ENCODE data around the gene SKIDA1. TPM values are rescaled to one million over a fixed set of nuclear protein-coding genes. Genes with fewer than 3 reads are reported as not detected.

SKIDA1 gene
- total and polyA plus RNA-seq, 2 donors from 2014 or later = 0.71 to 2.9 TPM

DNA sequence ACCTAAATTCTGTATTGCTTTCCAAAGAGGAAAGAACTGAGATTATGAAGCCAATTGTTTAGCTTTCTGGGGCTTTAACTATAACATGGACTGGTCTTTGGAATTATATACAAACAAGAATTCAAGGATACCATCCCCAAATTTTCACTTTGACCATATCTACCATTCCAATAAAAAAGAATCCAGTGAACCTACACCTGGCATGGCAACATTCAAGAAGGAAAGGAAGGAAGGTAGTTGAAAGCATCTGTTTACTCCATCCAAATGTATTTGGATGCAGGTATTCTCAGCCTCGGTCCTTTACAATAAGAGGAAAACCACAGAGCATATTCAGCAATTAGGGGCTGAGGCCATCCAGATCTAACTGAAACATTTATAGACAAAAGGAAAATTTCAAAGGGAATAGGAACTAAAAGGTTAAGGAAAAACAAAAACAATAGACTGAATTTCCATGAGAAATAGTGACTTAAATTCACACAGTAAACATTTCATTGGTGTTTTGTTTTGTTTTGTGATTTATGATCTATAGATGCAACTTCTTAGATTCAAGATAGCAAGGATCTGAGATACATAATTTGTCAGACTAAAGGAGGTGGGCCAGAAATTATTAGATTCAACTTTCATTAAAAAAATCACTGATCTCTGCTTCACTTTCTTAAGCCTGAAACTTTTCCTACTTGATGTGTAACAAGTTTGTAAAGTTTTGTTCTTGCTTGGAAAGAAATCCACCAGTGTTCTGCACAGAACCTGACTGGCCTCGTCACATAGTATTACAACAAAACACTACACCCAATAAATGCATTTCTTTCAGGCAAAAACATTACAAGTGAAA is 12.7 kb downstream of the SKIDA1 start:
- intact Hi-C loops (cut with DNase I) = no loop called here
- H3K9me3 ChIP-seq (ENCODE audit: control insufficient read depth in 2 of 3, insufficient read depth in 1 of 3, low read length in 3 of 3) = no peaks in the 10 kb centered on the region
- no peaks in the 10 kb centered on the region for H3K27me3 ChIP-seq (ENCODE audit: control insufficient read depth, insufficient read depth, low read length)
- H3K9ac ChIP-seq (ENCODE audit: low read length in 3 of 3) = peak overlapping the region in 1 of 3 donors; percentile 1
- TF ChIP-seq CTCF (IDR thresholded peaks at IDR 0.05; ENCODE audit: borderline replicate concordance, extremely low read depth, insufficient read depth) = no peak
- DNase-seq = no peak
- no peaks in the 10 kb centered on the region for H3K36me3 ChIP-seq (ENCODE audit: control insufficient read depth in 2 of 3, insufficient read depth in 3 of 3, low read length in 3 of 3)
- peak overlapping the region in 1 of 2 donors; percentile 12 for H3K27ac ChIP-seq (ENCODE audit: low read depth in 2 of 2, low read length in 2 of 2)
- no peak for FAIRE-seq
- H3K4me1 ChIP-seq (ENCODE audit: control insufficient read depth in 2 of 3, insufficient read depth in 2 of 3, low read depth in 1 of 3, low read length in 3 of 3) = peaks cover 0 to 4% (median 4%) of the 10 kb centered on the region in 3 donors
- H3K4me3 ChIP-seq (ENCODE audit: low read length in 3 of 3) = peak overlapping the region in 2 of 3 donors; percentile 21 to 69

- FAIRE-seq (no peak), DNase-seq (peak in 2 of 5 donors; percentile 48 to 68)
- Histone ChIP-seq H3K27ac (ENCODE audit: low read depth in 2 of 2, low read length in 2 of 2) (peak overlapping the region; percentile 12 to 13), H3K4me3 (ENCODE audit: low read length in 3 of 3) (peak overlapping the region; percentile 14 to 49 (median 21)), H3K36me3 (ENCODE audit: control insufficient read depth in 2 of 3, insufficient read depth in 3 of 3, low read length in 3 of 3) (no peaks in the 10 kb centered on the region), H3K9ac (ENCODE audit: low read length in 3 of 3) (peak overlapping the region in 2 of 3 donors; percentile 6 to 22), H3K4me1 (ENCODE audit: control insufficient read depth in 2 of 3, insufficient read depth in 2 of 3, low read depth in 1 of 3, low read length in 3 of 3) (peaks cover 0 to 4% (median 4%) of the 10 kb centered on the region in 3 donors), H3K27me3 (ENCODE audit: control insufficient read depth, insufficient read depth, low read length) (no peaks in the 10 kb centered on the region), H3K9me3 (ENCODE audit: control insufficient read depth in 2 of 3, insufficient read depth in 1 of 3, low read length in 3 of 3) (no peaks in the 10 kb centered on the region)
- intact Hi-C loops (cut with DNase I) = no loop called here
- TF ChIP-seq CTCF (IDR thresholded peaks at IDR 0.05; ENCODE audit: borderline replicate concordance, extremely low read depth, insufficient read depth) = no peak
These were observed 13.4 kb downstream of the SKIDA1 start for GRCh38 chr10:21511946-21512572.

GRCh38 chr10:21511095-21511570 is 14.3 kb downstream of the SKIDA1 start:
- Histone ChIP-seq H3K4me3 (ENCODE audit: low read length in 3 of 3) (peak overlapping the region in 2 of 3 donors; percentile 38 to 42), H3K27me3 (ENCODE audit: control insufficient read depth, insufficient read depth, low read length) (no peaks in the 10 kb centered on the region), H3K36me3 (ENCODE audit: control insufficient read depth in 2 of 3, insufficient read depth in 3 of 3, low read length in 3 of 3) (no peaks in the 10 kb centered on the region), H3K9me3 (ENCODE audit: control insufficient read depth in 2 of 3, insufficient read depth in 1 of 3, low read length in 3 of 3) (no peaks in the 10 kb centered on the region), H3K4me1 (ENCODE audit: control insufficient read depth in 2 of 3, insufficient read depth in 2 of 3, low read depth in 1 of 3, low read length in 3 of 3) (peaks cover 0 to 4% (median 4%) of the 10 kb centered on the region in 3 donors), H3K9ac (ENCODE audit: low read length in 3 of 3) (peak overlapping the region in 2 of 3 donors; percentile 9 to 47), H3K27ac (ENCODE audit: low read depth in 2 of 2, low read length in 2 of 2) (no peak overlapping the region)
- intact Hi-C loops (cut with DNase I) = no loop called here
- no peak for TF ChIP-seq CTCF (IDR thresholded peaks at IDR 0.05; ENCODE audit: borderline replicate concordance, extremely low read depth, insufficient read depth)
- DNase-seq = peak in 1 of 5 donors; percentile 32
- FAIRE-seq = no peak

Measured in kidney (tissue), 14 donors.